ENCODE measurements around the gene ARRB1. TPM values are rescaled to one million over a fixed set of nuclear protein-coding genes. Genes with fewer than 3 reads are reported as not detected.

The ARRB1 gene
- total RNA-seq, 1 donor from 2014 or later: 30.3 TPM

DNA sequence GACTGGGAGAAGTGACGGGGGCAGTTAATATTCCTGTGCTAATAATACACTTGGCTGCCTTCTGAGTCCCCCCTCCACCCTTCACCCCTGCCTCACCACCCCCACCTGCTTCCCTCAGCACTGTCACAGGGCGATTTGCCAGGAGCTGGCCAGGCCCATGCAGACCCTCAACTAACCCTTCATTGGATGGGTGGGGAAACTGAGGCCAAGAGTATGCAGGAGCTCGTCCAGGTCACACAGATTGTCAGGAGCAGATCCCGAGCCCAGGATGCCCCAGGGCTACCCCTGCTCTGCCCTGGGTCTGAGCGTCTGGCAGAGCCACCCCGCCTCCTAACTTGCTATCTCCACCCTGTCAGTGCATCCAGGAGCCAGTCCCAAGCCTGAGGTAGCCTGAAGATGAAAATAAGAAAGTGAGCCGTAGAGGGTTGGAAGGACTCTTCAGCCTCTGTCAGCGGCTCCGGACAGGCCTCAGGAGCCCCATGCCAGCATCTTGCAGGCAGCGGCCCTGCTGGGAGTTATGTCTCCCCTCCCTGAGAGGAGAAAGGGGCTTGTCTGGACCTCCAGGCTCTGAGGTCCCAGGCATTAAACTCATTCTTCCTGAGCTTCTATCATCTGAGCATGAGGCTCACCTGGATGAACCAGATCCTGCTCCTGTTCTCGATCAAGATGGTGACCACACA, 104.7 kb downstream of the ARRB1 start:
- no peak for ATAC-seq
- DNase-seq (ENCODE audit: missing footprints): no peak
- intact Hi-C loops (cut with DNase I): loop anchor here (5.0 kb wide), 1 partner anchor 315 kb away; no protein-coding TSS in a partner anchor

DNA sequence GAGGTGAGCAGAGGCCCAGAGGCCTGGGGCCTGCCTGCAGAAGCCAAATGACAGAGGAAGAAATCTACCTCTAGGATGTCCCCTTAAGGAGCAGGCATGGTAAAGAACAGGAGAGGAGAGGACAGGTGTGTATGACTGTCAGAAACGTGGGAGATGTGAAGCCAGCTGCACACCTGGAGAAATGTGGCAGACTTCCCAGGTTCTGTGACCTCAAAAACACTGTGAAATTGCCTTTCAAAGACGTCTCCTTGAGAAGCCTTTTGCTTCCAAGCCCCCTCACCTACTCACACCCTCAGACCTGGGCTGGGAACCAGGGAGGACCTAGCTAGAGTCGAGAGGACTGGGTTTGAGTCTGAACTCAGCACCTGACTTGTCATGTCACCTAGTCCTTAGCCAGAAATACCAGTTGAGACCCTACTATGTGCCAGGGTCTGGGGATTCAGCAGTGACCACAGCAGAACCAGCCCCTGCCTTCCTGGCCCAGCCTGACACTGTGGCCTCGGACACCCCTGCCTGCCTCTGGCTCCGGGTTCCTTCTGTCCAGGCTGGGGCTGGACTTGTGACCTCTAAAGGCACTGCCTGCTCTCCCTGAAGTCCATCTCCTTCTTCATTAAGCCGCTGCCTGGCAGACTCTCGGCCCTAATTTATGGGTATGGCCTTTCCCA, 105.3 kb downstream of the ARRB1 start:
- intact Hi-C loops (cut with DNase I): loop anchor here (5.0 kb wide), 1 partner anchor 314 kb away; no protein-coding TSS in a partner anchor
- ATAC-seq (no peak), DNase-seq (ENCODE audit: missing footprints) (no peak)

DNA sequence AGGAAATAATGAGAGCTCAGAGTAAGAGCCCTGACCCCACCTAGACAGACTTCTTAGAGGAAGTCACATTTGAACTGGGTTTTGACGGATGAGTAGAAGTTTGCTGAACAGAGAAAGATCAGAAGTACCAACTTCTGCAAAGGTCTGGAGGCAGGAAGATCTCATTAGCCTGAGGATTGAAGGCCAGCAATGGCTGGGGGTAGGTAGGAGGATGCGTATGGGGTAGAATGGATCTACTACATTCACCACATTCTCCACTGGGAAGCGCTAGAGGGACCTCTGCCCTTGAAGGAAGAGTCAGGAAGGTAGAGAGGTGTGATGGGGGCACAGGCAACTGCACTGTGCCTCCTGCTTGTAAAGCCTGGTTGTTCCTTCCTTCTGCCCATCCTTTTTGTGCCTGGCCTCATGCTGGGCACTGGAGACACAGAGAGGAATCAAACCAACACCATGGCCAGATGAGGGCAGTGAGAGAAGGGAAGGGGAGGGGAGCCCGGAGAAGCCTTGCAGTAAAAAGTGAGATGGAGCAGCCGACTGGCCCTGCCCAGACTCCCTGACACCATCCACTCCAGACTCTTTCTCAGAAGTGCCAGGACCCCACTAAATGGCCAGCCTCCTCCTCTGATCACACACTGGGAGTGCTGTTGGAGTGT, 106.0 kb downstream of the ARRB1 start:
- intact Hi-C loops (cut with DNase I): loop anchor here (5.0 kb wide), 1 partner anchor 313 kb away; no protein-coding TSS in a partner anchor
- DNase-seq (ENCODE audit: missing footprints) (no peak), ATAC-seq (no peak)

DNA sequence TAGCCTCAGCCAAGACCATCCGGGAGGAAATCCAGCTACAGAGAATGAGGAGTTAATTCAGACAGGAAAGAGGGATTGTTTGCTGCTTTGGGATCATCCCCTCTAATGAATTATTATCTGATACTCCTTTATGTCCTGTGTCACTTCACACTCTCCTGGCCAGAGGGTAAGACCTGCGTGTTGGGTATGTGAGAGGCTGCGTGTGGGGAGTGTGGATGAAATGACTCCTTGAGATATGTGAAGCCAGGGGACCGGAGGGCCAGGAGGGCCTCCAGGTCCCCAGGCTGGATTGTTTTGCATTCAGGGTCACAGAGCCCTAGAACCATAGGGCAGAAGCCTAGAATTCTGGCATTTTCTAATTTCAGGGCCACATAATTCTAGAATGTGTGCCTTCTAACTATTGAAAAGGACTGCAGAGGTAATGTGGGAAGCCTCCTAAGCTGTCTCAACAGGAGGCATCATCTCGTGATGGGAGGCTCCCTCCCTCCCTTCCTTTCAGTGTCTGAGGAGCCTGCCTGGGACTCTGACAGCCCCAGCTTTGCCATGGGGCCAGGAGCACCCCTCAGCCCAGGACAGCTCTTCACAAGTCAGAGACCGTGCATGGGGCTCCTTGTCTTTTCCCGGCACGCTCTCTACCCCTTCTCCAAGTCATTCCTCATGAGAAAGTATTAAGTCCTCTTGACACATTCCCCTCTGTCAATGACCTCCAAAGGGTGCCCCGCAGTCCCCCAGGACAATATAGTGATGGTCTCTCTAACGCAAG, 107.2 kb downstream of the ARRB1 start:
- no peak for ATAC-seq
- intact Hi-C loops (cut with DNase I): loop anchor here (5.0 kb wide), 1 partner anchor 37 kb away; no protein-coding TSS in a partner anchor
- DNase-seq (ENCODE audit: missing footprints): no peak

DNA sequence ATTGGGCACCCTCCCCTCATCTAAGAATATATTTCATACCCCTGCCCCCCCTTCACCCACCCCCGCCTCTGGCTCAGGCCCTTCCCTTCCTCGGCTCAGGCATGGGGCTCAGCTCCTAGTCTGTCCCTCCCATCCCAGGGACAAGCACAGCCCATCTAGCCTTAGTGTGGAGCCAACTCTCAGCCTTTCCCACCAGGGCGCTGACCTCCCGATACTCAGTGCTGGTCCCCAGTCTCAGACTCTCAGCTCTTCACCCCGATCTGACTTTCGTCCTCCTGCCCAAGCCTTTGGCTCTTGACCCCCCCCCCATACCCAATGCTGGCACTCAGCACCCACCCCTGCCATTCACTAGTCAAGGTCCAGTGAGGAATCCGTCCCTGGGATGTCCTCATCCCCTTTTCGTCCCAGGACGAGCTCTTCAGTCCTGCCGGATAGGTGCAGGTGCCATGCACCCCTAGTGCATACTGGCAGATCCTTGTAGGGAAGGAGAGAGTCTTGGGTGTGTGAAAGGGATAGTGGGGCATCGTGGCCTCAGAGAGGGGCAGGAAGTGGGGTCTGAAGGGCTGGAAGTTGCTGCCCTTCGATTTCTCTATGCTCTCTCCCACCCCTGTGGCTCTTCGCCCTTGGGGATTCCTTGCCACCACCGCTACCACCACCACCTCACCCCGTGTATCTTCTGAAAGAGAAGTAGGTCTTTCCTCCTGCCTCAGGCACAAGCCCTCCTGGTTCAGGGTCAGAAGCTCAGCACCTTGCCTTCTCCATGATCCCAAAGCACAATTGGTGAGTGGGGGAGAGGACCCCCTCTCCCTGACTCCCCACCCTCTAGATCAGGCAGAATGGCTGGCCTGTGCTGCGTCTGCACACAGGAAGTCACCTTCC, 108.5 kb downstream of the ARRB1 start:
- ATAC-seq (no peak), DNase-seq (ENCODE audit: missing footprints) (no peak)
- intact Hi-C loops (cut with DNase I): loop anchor here (5.0 kb wide), 1 partner anchor 36 kb away; no protein-coding TSS in a partner anchor

DNA sequence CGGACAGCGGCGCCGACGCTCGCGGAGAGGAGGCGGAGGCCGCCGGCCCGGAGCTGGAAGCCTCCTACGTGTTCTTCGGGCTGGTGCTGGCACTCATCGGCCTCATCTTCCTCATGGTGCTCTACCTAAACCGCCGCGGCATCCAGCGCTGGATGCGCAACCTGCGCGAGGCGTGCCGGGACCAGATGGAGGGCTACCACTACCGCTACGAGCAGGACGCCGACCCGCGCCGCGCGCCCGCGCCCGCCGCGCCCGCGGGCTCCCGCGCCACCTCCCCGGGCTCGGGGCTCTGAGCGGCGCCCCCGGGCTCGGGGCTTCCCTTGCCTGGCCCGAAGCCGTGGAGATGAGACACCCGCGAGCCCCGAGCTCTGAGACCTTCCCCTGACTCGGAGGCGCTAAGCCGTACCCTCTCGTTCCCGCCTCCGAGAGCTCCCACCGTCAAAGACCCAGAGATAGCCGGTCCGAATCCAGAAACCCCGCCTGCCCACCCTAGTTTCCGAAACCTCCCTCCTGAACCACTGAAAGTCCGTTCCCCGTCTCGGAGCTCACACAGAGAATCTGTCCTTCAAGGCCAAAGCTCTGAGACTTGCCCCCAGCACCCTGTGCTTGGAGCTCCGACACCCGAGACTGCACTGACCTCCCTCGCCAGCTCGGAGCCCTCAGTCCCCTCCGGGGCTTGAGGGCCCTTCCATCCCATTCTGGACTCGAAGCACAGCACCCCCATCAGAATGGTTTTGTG, 109.4 kb downstream of the ARRB1 start:
- DNase-seq (ENCODE audit: missing footprints) (no peak), ATAC-seq (no peak)
- intact Hi-C loops (cut with DNase I): loop anchor here (2.0 to 5.0 kb wide), 2 partner anchors 35 to 101 kb away; no protein-coding TSS in a partner anchor

DNA sequence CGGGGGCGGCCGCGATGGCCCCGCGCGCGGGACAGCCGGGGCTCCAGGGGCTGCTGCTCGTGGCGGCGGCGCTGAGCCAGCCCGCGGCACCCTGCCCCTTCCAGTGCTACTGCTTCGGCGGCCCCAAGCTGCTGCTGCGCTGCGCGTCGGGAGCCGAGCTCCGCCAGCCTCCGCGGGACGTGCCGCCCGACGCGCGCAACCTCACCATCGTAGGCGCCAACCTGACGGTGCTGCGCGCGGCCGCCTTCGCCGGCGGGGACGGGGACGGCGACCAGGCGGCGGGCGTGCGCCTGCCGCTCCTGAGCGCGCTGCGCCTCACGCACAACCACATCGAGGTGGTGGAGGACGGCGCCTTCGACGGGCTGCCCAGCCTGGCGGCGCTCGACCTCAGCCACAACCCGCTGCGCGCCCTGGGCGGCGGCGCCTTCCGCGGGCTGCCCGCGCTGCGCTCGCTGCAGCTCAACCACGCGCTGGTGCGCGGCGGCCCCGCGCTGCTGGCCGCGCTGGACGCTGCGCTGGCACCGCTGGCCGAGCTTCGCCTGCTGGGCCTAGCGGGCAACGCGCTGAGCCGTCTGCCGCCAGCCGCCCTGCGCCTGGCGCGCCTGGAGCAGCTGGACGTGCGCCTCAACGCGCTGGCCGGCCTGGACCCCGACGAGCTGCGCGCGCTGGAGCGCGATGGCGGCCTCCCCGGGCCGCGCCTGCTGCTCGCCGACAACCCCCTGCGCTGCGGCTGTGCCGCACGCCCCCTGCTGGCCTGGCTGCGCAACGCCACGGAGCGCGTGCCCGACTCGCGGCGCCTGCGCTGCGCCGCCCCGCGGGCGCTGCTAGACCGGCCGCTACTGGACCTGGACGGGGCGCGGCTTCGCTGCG, 110.2 kb downstream of the ARRB1 start:
- intact Hi-C loops (cut with DNase I): loop anchor here (2.0 to 5.0 kb wide), 2 partner anchors 34 to 100 kb away; no protein-coding TSS in a partner anchor
- ATAC-seq: peak; percentile 97
- DNase-seq (ENCODE audit: missing footprints): peak; percentile 92

DNA sequence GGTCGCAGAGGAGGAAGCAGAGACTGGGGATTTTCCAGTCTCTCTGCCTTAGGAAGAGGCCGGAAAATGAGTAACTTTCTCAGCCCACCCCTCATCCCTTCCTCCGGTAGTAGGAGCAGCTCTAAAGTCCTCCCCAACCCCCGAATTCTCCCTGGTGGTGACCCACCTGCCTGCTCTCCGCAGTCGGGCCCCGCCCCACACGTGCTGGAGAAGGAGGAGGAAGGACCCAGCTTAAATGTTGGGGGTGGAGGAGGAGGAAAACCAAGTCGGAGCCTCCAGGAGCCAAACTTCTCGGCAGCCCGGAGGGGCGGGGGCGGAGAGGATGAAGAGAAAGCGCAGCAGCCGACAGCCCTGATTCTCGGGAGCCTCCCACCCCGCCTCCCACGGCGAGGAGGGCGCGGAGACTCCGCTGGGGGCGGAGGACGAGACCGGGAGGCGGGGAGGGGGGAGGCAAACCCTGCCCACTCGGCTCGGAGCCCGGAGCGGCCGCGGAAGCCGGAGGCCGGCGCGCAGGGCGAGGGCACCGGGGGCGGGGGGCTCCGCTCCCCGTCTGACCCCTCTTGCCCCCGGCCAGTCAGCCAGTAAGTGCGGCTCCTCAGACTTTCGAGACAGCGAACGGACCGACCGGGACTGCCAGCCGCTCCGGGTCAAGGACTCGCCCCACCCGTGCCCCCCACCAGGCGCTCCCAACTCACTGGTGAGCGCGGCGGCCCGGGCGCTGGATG, 111.0 kb downstream of the ARRB1 start, which contains the start of gene TPBGL:
TPBGL (plus strand) TSS at position 464 of the 725 bp plus-strand sequence. CDS start 276 bp downstream, outside the sequence.
- intact Hi-C loops (cut with DNase I): loop anchor here (2.0 to 5.0 kb wide), 2 partner anchors 33 to 100 kb away; no protein-coding TSS in a partner anchor
- ATAC-seq (no peak), DNase-seq (ENCODE audit: missing footprints) (no peak)

DNA sequence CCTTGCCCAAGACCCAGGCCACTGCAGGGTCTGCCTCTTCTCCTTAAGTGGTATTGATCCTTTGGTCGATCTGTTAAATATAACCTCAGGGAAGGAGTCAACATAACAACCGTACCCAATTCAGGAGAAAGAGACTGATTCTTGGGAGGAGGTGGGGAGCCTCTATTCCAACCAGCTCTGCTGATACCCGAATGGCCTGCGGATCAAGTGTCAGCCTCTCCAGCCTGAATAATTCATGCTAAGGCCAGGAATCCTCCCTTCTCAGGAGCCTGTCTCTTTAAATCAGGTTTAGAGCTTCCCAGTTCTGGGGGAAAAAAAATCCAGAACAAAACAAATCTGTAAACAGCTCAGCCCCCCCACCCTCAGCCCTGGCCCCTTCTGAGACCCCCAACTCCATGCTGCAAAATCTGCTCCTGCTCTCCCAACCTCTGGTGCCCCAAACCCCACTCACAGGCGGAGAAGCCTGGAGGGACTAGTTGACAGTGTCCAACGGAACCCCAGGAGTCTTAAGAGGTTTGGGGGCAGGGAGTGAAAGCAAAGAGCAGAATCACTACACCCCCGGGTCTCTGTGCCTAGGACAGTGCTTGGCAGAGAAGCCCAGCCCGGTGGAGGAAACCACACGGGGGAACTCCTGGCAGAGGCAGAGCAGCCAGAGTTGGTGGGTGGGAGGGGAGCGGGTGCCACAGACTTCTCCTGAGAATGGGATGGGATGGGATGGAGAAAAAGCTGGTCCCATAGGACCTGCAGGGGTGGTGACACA, 111.8 kb downstream of the ARRB1 start:
- DNase-seq (ENCODE audit: missing footprints) (no peak), ATAC-seq (no peak)
- intact Hi-C loops (cut with DNase I): loop anchor here (2.0 to 5.0 kb wide), 2 partner anchors 32 to 99 kb away; no protein-coding TSS in a partner anchor

DNA sequence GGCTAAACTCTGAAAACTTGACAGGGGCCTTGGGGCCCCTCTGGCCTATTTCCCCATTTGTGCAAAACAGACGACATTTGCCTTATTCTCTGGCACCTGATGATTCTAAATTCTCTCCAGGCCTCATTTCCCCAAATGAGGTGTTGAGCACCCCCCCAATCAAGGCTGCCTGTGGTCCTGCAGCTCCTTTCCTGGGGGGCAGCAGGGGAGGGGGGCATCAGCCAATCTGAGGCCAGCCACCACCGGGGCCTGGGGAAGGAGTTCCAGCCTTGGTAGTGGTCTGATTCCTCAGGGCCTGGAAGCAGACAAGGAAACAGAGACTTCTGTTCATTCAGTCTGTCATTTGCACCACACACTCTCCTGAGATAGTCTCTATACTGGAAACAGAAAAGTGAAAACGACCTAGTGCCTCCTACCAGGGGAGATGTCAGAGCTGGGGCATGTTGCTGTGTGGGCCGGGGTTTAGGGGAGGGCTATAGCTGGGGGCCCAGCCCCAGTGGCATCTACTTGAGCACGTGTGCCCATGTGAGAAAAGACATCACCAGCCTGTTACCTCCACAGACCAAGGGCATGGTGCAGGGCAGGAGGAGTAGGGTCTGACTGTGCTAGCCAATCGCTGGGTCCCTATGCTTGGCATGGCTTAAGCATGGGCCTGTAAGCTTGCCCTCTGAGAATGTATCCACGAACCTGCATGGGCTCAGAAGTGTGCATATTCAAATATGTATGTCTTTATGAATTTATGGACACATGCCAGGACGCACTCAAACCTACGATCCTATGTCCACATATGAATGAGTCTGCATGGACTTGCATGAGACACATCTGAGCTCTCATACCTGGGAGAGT, 112.6 kb downstream of the ARRB1 start:
- intact Hi-C loops (cut with DNase I): no loop called here
- ATAC-seq: no peak
- no peak for DNase-seq (ENCODE audit: missing footprints)

DNA sequence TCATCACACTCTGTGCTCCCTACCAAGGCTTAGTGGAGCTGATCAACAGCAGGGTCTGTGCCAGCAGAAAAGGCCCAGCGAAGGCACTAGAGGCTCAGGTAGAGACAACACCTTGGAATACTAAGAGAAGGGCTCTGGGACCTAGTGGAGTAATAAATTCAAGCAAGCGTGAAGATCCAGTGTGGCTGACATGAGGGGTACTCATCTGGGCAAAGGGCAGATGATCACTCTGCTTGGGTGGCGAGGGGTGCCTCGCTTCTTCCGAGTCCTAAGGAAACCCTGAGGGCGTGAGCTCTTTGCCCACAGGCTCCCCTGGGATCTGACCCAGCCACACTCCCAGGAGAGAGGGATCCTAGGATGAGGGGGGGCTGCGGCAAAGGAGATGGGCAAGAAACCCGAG, 114.4 kb downstream of the ARRB1 start:
- no peak for ATAC-seq
- DNase-seq (ENCODE audit: missing footprints): no peak
- intact Hi-C loops (cut with DNase I): no loop called here

DNA sequence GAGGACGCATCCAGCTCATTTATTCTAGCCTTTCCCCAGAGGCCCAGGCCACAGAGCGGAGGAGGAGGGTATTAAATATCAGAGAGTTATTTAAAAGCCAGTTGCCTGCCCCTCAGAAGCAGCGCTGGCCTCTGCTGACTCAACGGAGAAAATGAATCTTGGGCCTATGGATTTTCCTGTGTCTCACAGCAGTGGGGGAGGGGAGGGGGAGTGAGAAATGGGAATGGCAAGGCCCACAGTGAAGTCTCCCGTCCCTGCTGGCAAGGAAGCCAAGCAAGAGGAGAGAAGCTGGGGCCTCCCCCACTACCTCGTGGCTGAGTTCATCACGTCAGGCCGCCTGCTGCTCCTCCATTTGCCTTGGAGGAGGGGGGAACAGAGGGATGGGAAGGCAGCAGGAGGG, 115.4 kb downstream of the ARRB1 start:
- intact Hi-C loops (cut with DNase I): no loop called here
- DNase-seq (ENCODE audit: missing footprints) (no peak), ATAC-seq (no peak)

DNA sequence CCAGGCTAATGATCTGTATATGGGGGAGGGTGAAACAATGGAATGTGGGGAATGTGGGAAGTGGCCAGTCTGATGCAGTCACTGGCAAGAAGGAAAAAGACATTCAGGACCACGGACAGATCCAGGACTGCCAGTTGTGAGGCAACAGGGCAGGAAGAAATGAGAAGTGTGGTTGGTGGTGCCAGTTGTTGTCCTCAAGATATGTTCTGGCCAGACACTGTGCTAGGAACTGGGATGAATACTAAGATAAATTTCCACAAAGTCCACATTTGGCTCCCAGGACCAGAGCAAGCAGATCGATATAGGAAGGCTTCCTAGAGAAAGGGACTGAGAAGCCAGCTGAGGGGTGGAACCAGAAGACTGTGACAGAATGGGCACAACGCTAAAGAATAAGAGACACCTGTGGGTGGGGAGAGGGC, 117.7 kb downstream of the ARRB1 start:
- intact Hi-C loops (cut with DNase I): no loop called here
- no peak for DNase-seq (ENCODE audit: missing footprints)
- ATAC-seq: no peak

DNA sequence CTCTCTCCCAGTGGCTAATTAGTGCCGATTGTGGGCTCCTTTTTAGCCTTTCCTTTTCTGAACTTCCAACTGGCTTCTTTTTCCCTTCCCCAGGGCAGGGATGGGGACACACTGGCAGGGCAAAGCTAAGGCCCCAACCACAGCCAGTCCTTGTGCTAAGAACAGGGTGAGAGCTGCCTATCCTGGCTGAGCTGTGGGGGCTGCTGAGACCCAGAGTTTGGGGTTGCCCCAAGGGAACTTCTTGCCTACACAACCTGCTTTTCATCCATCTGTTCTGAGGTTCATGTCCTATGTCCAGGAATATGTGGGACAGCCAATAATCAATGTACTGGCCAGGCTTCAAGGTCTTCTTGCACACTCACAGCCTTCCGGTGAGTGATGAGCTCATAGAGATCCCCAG, 120.8 kb downstream of the ARRB1 start:
- ATAC-seq (no peak), DNase-seq (ENCODE audit: missing footprints) (no peak)
- intact Hi-C loops (cut with DNase I): no loop called here

Measured in Right ventricle myocardium inferior (tissue), 1 donor.